GM12873 (cell line): Measurements from ENCODE around the gene STAT5A.

ENCODE experiments used
- TF ChIP-seq, protein P1 (sequence below): IDR thresholded peaks from 2 replicates; pipeline ENCODE4 v1.5.1; 2012; ENCODE audit warnings: low read depth, mild to moderate bottlenecking, moderate library complexity, low read length, control low read depth; ENCODE audit not compliant: insufficient read depth; ENCODE audit errors: missing control alignments

Gene STAT5A

DNA sequence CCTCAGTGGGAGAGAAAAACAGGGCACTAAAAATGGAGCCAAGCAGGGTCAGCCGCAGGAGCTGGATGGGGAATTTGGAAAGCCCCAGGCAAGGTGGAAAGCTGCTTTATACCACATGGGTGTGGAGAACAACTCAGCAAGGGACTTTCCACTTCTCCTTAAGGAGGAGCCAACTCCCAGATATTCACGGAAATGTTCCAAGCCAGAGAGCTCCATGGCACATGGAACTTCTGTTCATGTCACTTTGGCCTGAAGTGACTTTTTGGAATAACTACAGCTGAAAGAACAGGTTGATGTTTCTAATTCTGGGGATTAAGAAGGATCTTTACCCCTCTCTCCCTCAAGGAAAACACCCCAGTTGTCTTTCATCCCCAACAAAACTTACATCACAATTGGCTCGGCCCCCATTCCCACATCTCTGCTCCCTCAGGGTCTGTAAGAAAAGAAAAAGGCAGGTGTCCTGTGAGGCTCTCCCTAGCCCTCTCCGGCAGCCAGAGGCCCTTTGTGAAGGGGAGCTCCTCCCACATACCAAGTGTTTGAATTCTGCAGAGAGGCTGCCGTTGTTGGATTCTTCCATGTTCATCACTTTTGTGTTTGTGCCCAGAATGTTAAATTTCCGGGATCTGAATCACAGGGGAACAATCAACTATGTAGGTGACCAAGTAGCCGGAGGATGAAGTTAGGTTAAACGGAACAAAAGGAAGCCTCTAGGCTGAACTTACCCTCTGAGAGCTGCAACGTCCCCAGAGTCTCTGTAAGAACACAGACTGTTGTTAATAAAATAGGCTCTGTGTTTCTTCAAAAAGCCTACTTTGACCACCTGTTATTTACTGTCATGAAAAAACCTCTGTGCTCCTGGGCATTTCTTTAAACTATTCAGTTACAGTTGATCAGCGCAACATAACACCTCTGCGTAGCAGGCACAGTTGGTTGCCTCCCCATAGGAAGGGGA lies 41.0 kb downstream of the STAT5A start:
- TF ChIP-seq, protein P1, sequence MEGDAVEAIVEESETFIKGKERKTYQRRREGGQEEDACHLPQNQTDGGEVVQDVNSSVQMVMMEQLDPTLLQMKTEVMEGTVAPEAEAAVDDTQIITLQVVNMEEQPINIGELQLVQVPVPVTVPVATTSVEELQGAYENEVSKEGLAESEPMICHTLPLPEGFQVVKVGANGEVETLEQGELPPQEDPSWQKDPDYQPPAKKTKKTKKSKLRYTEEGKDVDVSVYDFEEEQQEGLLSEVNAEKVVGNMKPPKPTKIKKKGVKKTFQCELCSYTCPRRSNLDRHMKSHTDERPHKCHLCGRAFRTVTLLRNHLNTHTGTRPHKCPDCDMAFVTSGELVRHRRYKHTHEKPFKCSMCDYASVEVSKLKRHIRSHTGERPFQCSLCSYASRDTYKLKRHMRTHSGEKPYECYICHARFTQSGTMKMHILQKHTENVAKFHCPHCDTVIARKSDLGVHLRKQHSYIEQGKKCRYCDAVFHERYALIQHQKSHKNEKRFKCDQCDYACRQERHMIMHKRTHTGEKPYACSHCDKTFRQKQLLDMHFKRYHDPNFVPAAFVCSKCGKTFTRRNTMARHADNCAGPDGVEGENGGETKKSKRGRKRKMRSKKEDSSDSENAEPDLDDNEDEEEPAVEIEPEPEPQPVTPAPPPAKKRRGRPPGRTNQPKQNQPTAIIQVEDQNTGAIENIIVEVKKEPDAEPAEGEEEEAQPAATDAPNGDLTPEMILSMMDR, result no peak

DNA sequence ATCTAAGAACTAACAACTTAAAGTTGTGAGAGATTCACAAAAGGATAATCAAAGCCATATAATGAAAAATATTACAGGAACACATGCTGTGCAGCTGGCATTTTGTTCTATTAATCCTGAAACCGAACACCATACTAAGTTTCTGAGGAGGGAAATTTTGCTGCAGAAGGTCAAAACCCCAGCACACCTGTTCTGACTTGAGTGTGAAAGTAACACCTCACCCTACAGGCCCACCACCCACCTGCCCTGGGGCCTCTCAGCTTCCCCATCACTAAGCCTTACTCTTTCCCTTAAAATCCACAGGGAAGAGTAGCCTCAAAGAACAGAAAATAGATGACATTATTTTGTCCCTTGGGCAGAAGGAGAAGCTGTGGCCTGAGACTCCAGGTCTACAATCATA lies 44.8 kb downstream of the STAT5A start:
- TF ChIP-seq, protein P1, result no peak

DNA sequence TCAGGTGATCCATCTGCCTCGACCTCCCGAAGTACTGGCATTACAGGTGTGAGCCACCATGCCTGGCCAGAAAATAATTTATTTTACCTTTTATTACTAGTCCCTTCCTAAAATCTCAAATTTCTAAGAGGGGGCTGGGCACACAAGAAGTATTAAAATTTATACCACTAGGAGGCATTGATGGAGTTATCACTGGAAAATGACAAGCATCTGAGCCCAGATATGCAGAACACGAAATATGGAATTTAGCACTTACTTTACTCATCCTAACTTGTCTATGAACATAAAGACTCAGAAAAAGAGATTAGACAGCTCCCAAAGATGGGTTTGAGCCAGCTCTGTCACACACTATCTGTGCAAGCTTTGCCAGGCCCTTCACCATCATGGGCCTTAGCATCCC lies 46.4 kb downstream of the STAT5A start:
- TF ChIP-seq, protein P1, result no peak

DNA sequence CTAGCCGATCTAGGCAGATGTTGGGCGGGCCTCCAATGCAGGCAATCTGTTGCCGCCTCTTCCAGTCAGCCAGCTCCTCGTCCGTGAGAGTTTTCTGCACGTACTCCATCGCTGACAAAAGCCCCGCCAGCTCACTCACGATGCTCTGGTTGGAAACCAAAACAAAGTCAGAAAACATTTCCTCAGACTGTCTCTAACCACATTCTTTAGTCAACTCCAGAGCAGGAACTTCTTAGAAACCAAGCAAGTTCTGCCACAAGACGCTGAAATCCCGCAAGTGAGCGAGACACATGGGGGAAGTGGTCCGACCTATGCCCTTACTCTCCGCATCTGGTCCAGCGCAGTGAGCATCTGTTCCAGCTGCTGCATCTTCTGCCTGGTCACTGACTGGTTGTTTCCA lies 49.1 kb downstream of the STAT5A start:
- TF ChIP-seq, protein P1, result no peak

DNA sequence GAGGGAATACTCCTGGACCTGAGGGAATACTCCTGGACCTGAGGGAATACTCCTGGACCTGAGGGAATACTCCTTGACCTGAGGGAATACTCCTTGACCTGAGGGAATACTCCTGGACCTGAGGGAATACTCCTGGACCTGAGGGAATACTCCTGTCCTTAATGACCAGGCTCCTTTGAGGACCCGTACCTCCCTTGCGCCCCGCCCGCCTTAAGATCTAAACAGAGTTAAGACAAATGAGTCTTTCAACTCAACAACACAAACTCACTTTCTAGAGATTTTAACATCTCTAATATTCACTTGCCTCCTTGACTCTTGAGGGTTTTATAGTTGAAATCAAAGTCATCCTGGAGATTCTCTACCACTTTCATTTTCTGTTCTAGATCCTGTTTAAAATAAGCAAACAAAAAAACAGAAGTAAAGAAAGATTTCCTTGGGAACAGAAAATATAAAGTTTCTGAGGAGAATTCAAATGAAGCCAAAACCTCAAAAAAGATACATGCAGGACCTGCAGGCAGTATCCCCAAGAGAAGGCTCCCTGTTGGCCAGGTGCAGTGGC lies 50.2 kb downstream of the STAT5A start:
- TF ChIP-seq, protein P1, result no peak

DNA sequence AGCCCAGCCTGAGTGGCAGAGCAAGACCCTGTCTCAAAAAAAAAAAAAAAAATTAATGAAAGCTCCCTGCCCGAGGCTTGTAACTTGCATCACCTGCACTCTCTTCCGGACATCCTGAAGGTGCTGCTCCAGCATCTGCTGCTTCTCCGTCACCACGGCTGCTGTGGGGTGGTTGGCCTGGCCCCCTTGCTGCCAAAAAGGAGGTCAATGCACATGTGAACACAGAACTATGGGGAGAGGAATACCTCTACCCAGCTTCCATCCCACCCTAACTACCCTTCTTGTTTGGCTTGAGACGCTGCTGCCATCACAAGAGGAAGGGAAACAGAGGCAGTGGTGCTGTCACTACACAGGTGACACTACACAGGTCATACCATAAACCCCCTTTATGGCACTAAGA lies 50.9 kb downstream of the STAT5A start:
- TF ChIP-seq, protein P1, result no peak

DNA sequence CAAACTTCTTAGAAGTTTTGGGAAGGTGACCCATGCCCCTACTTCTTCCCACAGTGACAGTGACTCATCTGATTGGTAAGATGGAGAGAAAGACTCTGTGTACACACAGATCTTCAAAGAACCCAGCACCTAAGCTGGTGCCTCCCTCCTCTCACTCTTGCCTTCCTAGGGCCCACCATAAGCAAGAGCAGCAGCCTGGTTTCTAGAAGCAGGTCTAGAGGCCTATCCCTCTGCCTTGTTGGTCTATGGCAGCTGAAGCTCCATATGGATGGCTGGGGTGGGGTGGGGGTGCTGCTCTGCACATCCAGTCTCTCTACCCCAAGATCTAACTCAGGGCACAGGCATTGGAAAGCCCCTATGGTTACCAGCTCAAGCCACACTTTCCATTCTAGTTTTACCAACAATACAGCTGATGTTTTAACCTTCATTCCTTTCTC lies 52.4 kb downstream of the STAT5A start:
- TF ChIP-seq, protein P1, result no peak
